ENCODE data around the gene COMP. TPM values are rescaled to one million over a fixed set of nuclear protein-coding genes. Genes with fewer than 3 reads are reported as not detected.

COMP gene
- total RNA-seq, 1 donor from 2014 or later, result not detected

GRCh38 chr19:18778076-18778389 is 13.1 kb downstream of the COMP start:
- no peak overlapping the region for H3K4me3 ChIP-seq (ENCODE audit: low read depth, low read length)
- no peak for DNase-seq (ENCODE audit: low read depth)
- no peak for TF ChIP-seq CTCF (conservative IDR thresholded peaks at IDR 0.05; ENCODE audit: low read depth, low read length)

- DNase-seq (ENCODE audit: low read depth), result no peak
- TF ChIP-seq CTCF (conservative IDR thresholded peaks at IDR 0.05; ENCODE audit: low read depth, low read length), result no peak
- H3K4me3 ChIP-seq (ENCODE audit: low read depth, low read length), result no peak overlapping the region
These were observed 13.6 kb downstream of the COMP start for GRCh38 chr19:18777301-18778075.

- no peak for TF ChIP-seq CTCF (conservative IDR thresholded peaks at IDR 0.05; ENCODE audit: low read depth, low read length)
- H3K4me3 ChIP-seq (ENCODE audit: low read depth, low read length), result no peak overlapping the region
These were observed 14.4 kb downstream of the COMP start for GRCh38 chr19:18776736-18777135.

DNA sequence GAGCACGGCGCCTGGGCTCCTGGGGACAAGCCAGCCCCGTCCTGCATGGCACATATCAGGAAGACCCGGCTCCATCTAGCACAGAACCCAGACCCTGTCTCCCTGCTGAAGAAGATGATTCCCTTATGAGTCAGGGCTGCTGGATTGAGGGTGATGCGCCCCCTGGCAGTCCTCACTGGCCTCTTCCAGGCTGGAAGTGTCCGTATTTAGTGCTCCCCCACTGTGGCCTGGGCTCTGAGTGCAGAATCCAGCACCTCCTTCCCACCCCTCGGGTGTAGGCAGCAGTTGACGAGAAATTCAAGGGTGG is 14.9 kb downstream of the COMP start:
- no peak for DNase-seq (ENCODE audit: low read depth)

More at GRCh38 chr19:18776736-18777135, 14.4 kb downstream of the COMP start:
- DNase-seq (ENCODE audit: low read depth), result no peak

GRCh38 chr19:18775586-18776287 is 15.4 kb downstream of the COMP start:
- no peak for TF ChIP-seq CTCF (conservative IDR thresholded peaks at IDR 0.05; ENCODE audit: low read depth, low read length)
- DNase-seq (ENCODE audit: low read depth), result no peak

More for the DNA sequence above, 14.9 kb downstream of the COMP start:
- peak; percentile 29 for TF ChIP-seq CTCF (conservative IDR thresholded peaks at IDR 0.05; ENCODE audit: low read depth, low read length)
- H3K4me3 ChIP-seq (ENCODE audit: low read depth, low read length), result no peak overlapping the region

GRCh38 chr19:18774782-18775444 is 16.2 kb downstream of the COMP start:
- no peak for DNase-seq (ENCODE audit: low read depth)
- H3K4me3 ChIP-seq (ENCODE audit: low read depth, low read length), result no peak overlapping the region
- TF ChIP-seq CTCF (conservative IDR thresholded peaks at IDR 0.05; ENCODE audit: low read depth, low read length), result no peak

More at GRCh38 chr19:18775586-18776287, 15.4 kb downstream of the COMP start:
- no peak overlapping the region for H3K4me3 ChIP-seq (ENCODE audit: low read depth, low read length)

Measured in epithelial cell of proximal tubule (primary cell).